Effector CD8-positive, alpha-beta T cell (primary cell): Measurements from ENCODE around the gene LMNA.
"Not testable (repeated sequence)": the region's sequence is repeated elsewhere in the genome, so short reads cannot be mapped to it uniquely, and the experiment has no call there.

ENCODE experiments used
- DNase-seq: peaks from one replicate; lab custom pipeline; 2025; lab: John Stamatoyannopoulos, UW
- total RNA-seq, 4 experiments: gene quantifications; one replicate each; lab custom pipeline; 2026; lab: John Stamatoyannopoulos, UW

The LMNA gene
- total RNA-seq: 78.6 to 488 (median 261) reads per million in 4 experiments

DNA sequence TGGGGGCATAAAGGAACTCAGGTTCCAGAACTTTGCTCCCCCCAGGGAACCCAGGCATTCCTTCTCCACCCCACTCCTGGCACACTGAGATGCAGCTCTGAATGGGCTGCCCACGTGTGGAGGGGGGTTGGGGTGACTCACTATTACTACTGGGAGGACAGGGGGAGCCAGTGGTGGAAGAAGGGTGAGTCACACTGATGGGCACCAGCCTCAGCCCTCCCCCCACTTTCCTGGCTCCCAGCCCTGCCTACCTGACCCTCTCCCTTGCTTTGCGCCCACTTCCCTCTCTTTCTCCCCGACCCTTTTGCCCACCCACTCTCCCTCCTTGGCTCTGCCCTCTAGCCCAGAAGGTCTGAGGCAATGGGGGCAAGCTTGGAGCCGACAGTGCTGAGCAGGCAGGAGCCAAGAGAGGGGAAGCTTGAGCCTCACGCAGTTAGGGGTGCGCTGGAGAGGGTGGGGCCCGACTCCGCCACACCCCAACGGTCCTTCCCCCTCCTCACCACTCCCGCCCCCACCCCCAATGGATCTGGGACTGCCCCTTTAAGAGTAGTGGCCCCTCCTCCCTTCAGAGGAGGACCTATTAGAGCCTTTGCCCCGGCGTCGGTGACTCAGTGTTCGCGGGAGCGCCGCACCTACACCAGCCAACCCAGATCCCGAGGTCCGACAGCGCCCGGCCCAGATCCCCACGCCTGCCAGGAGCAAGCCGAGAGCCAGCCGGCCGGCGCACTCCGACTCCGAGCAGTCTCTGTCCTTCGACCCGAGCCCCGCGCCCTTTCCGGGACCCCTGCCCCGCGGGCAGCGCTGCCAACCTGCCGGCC, at the start of gene LMNA:
TSS of gene LMNA (plus strand) at position 611 of the 818 bp plus-strand sequence. CDS start 208 bp downstream, outside the sequence.
- DNase-seq: peak; percentile 28

- DNase-seq: no peak
Observed at GRCh38 chr1:156065212-156065611, 49.3 kb upstream of the LMNA start.

DNA sequence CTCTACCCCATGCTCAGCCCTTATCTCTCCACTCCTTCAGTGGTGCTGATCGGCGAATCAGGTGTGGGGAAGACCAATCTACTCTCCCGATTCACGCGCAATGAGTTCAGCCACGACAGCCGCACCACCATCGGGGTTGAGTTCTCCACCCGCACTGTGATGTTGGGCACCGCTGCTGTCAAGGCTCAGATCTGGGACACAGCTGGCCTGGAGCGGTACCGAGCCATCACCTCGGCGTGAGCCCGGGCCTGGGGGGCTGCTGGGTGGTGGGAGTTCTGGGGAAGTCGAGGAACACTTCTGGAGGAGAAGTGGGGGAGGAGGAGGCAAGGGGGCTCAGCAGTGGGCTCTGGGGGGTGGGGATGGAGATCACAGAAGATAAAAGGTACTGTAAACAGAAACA, 48.6 kb upstream of the LMNA start:
- DNase-seq: no peak

GRCh38 chr1:156067262-156067661, 47.2 kb upstream of the LMNA start:
- no peak for DNase-seq

DNA sequence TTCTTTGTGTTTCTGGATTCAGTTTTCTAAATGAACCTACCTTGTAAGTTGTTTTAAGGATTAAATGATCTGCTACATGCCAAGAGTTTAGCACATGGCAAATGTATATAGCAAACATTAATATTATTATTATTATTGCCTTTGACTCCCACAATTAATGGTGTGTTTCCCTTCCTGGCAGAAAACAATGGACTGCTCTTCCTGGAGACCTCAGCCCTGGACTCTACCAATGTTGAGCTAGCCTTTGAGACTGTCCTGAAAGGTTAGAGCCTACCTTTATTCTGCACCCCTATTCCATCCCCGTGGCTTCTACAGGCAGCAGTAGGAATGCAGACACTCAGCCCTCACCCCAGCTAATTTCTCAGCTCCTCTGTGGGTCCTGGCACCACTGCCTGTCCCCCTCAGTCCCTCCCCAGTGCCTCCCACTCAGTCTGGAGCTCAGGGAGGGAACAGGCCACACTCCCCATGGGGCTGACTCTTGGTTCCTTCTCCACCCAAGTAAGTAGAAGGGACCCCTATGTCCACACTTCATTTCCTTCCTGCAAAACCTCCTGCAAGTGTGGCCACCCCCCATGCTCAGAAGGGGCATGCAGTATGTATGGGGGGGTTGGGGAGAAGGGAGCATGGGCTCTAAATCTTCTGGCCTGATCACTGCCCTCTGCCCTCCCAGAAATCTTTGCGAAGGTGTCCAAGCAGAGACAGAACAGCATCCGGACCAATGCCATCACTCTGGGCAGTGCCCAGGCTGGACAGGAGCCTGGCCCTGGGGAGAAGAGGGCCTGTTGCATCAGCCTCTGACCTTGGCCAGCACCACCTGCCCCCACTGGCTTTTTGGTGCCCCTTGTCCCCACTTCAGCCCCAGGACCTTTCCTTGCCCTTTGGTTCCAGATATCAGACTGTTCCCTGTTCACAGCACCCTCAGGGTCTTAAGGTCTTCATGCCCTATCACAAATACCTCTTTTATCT, 44.7 kb upstream of the LMNA start:
- DNase-seq: no peak

DNA sequence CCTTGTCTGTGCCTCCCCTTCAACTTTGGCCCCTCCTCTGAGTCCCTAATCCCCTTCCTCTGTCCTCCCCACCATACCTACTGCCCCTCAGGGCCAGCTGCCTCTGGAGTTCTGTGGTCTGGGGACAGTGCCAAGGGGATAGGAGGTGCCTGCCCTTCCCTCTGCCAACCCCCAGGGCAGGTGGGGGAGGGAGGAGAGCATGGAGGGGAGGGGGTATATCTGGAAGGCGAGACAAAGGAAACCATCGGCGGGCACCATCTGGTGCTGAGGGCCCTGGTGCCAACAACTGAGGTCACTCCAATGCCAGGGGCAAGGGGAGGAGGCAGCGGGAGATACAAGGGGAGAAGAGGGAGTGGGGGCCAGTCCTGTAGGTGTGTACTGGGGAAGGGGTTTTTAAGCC, 44.0 kb upstream of the LMNA start:
- DNase-seq: no peak

GRCh38 chr1:156071332-156071816, 43.1 kb upstream of the LMNA start:
- DNase-seq: not testable (repeated sequence)

DNA sequence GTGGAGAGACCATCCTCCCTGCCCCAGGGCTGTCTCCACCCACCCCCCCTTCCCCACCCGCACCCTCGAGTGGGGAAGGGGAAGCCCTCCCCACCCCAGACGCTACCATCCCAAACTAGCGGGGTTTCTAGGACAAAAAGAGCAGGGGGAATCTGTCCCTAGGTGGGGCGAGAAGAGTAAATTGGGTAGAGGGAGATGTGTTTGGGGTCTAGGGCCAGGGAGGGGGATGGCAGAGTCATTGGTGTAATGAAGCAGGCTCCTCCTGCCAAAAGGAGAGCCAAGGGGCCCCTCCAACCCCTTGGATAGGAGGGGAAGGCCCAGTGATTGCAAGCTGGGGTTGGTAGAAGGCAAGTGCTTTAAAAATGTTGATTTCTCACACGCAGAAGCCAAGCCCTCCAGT, 42.3 kb upstream of the LMNA start:
- DNase-seq: no peak

- DNase-seq: no peak
Observed at GRCh38 chr1:156073110-156073687, 41.3 kb upstream of the LMNA start.

DNA sequence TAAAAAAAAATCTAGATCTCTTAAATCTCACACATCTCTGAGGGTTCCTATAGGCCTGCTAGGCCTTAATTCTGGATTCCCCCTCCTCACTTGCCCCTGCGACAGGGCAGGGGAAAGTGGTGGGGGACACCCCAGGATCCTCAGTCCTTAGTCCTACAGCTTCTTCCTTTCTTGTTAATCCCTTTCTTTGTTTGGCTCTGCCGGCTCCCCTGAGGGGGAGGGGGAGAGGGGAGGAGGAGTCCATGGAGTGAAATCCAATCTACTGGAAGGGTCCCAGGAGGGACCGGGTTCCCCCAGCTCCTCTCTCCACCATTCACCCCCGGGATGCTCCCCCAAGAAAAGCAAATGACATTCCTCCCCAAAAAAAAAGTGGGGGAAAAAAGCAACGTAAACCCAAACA, 40.8 kb upstream of the LMNA start:
- DNase-seq: no peak

DNA sequence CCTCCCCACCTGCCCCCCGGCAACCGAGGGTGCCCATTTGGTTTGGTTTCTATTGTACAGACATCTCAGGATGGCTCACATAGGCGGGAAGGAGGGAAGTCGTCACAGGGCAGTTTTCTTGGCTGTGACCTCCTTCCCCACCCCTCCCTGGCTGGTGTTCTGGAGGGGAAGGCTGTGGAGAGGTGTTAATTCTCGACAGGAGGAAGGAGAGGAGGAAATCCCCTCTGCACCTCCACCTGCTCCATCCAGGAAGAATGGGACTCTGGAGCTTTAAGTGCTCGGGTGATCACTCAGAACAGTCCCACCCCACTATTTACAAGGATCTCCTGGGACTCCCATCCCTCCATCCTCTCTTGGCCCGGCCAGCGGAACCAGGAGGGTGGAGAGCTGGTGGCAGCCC, 39.9 kb upstream of the LMNA start:
- no peak for DNase-seq

GRCh38 chr1:156075162-156075561, 39.3 kb upstream of the LMNA start:
- no peak for DNase-seq

DNA sequence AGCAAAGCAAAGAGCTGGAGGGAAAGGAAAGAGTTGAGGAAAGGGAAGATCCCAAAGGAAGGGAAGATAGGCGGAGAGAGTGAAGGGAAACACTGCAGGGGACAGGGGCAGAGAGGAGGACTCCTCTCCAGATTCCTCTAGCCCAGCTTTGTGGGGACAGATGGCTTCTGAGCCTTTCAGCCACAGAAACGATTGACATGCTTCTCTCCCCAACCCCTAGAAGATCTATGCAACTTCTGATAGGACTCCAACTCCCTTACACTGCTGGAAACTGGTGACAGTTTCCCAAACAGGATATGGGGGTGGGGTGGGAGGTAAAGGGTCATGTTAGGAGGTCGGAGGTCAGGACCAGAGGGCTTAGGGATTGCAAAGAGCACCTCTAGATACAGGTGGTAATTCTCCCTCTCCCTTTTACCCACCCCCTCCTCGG, 38.7 kb upstream of the LMNA start:
- no peak for DNase-seq

DNA sequence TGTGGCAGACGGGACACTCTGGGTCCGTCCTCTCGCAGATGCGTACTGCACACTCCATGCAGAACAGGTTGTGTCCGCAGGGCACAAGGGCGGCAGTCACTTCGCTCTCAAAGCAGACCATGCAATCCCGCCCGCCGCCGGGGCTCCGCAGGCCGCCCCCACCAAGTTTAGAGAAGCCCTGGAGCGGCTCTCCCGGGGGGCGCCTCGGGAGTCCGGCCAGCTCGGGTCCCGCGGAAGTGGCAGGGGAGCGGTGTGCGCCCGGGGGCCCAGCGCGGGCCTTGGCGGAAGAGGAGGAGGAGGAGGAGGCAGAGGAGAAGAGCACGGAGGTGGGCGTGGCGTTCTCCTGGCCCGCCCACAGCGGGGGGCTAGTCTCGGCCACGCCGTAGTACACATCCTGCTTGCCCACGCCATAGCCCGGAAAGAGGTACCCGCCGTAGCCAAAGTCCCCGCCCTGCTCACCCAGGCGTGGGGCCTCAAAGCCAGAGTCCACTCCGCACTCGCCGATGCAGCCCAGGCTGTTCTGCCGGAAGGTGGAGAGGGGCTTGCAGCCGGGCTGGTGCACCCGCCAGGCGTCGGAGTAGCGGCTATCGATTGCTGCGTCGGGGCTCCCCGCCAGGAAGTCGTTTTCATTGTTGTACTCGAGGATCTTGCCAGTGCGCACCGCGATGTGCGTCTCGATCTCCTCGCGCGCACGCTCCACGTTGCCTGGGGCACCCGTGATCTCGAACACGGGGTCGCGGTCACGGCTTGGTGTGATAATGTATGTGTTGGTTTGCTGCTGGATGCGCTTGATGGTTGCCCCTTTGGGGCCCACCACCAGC, 37.7 kb upstream of the LMNA start:
- no peak for DNase-seq

- DNase-seq: no peak
Observed at GRCh38 chr1:156077430-156077760, 37.1 kb upstream of the LMNA start.

- no peak for DNase-seq
Observed at GRCh38 chr1:156078728-156079127, 35.8 kb upstream of the LMNA start.

GRCh38 chr1:156079762-156080161, 34.7 kb upstream of the LMNA start:
- DNase-seq: no peak

- no peak for DNase-seq
Observed at GRCh38 chr1:156080241-156080862, 34.2 kb upstream of the LMNA start.

GRCh38 chr1:156080863-156081179, 33.7 kb upstream of the LMNA start:
- no peak for DNase-seq

DNA sequence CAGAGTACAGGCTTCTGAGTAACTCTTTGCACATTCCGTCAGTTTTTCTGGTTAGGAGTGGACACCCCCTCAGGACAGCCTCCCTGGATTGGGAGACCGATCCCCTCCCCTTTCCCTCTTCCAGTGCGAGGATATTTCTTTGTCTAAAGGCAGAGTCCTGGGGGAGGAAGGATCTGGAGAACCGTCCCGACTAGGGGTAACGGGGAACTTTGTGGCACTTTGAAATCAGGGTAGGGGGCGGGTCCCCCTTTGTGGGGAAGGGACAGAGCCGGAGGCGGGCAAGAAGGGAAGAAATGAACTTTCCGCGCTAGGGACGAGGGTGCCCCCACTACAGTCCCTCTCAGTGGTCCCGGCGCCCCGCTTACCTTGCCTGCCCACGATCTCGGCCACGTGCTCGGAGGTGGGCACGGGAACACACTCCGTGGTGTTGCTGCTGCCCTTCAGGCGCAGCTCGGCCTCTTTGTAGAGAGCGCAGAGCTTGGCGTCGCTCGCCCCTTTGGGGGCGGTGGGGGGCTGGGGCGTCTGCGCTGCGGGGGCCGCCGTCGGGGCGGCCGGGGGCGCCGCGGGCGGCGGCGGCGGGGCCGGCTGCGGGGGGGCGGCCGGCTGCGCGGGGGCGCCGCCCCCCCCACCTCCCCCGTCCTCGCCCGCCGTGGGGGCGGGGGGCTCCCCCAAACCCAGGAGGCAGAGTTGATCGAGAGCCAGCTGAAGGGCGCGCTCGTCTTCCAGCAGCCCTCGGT, 33.2 kb upstream of the LMNA start:
- DNase-seq: no peak
